GM12878 (cell line): ENCODE measurements around the gene RAB25. TPM values are rescaled to one million over a fixed set of nuclear protein-coding genes. Genes with fewer than 3 reads are reported as not detected.

Source experiments
- GABPA ChIP-seq: IDR thresholded peaks from 2 replicates; pipeline ENCODE4 v1.6.1; 2014; ENCODE audit warnings: antibody characterized with exemption, low read depth, mild to moderate bottlenecking, inconsistent platforms
- IKZF1 ChIP-seq: fragments of 450-650 bp; conservative IDR thresholded peaks from 2 replicates; pipeline ENCODE4 v1.6.1; 2017; ENCODE audit warnings: antibody characterized with exemption, mild to moderate bottlenecking
- PML ChIP-seq: IDR thresholded peaks from 2 replicates; pipeline ENCODE4 v1.6.1; 2012; ENCODE audit warnings: low read length, inconsistent platforms
- POLR2A ChIP-seq: IDR thresholded peaks from 2 replicates; pipeline ENCODE4 v1.6.1; 2011; ENCODE audit warnings: low read depth, mild to moderate bottlenecking, low read length
- POLR2AphosphoS5 ChIP-seq: IDR thresholded peaks from 2 replicates; pipeline ENCODE4 v1.6.1; 2011; ENCODE audit warnings: mild to moderate bottlenecking, low read length, inconsistent platforms
- SIX5 ChIP-seq: IDR thresholded peaks from 2 replicates; pipeline ENCODE4 v1.6.1; 2011; ENCODE audit warnings: mild to moderate bottlenecking, low read depth, low read length, moderate library complexity; ENCODE audit not compliant: severe bottlenecking
- SREBF2 ChIP-seq: IDR thresholded peaks from 2 replicates; pipeline ENCODE4 v1.6.1; 2012; ENCODE audit warnings: mild to moderate bottlenecking, low read length
- TAF1 ChIP-seq: IDR thresholded peaks from 2 replicates; pipeline ENCODE4 v1.6.1; 2011; ENCODE audit warnings: mild to moderate bottlenecking, low read depth, low read length, borderline replicate concordance
- ZNF217 ChIP-seq: fragments of 450-650 bp; IDR thresholded peaks from 2 replicates; pipeline ENCODE4 v1.6.1; 2017; ENCODE audit warnings: antibody characterized with exemption, mild to moderate bottlenecking
- polyA plus RNA-seq, 11 experiments: library from polyadenylated mRNA; depleted of rRNA in 4 of 11; unstranded in 6 of 11; stranded (reverse) in 5 of 11; fragments of >200 nt; fragmentation: Nextera tagmentation in 4 of 11; fragmentation: Illumina TruSeq in 1 of 11; extraction: Ambion mirVana in 4 of 11; extraction: Trizol in 1 of 11; gene quantifications; 1 replicate in 1 of 11; 2 replicates in 10 of 11; pipeline versions ENCODE4 v1.2.1 to v1.2.3, GENCODE V29; 2011 to 2016; ENCODE audit warnings: inconsistent platforms in 2 of 11, missing spikeins in 2 of 11, low read depth in 1 of 11
- total RNA-seq, 4 experiments: library from RNA; depleted of rRNA in 3 of 4; stranded (reverse); fragments of >200 nt in 3 of 4; fragmentation: Illumina TruSeq in 1 of 4; extraction: Trizol in 1 of 4; gene quantifications; 2 replicates each; pipeline versions ENCODE4 v1.2.1 to v1.2.3, GENCODE V29; 2013 to 2021
- TF ChIP-seq, protein P1 (sequence below): IDR thresholded peaks from 2 replicates; pipeline ENCODE4 v1.6.1; 2012; ENCODE audit warnings: improper control_type of control experiment, low read depth, low read length; ENCODE audit not compliant: insufficient replicate concordance
- TF ChIP-seq, protein P2 (sequence below), 3 experiments: IDR thresholded peaks in 2 of 3; conservative IDR thresholded peaks in 1 of 3; 2 replicates each; pipeline ENCODE4 v1.5.1; 2011; ENCODE audit warnings: low read depth in 3 of 3, low read length in 3 of 3, mild to moderate bottlenecking in 3 of 3, control low read depth in 2 of 3, moderate library complexity in 2 of 3, inconsistent platforms in 1 of 3, mixed read lengths in 1 of 3; ENCODE audit not compliant: control insufficient read depth in 2 of 3, insufficient read depth in 1 of 3; ENCODE audit errors: extremely low read depth in 1 of 3
- TF ChIP-seq, protein P3 (sequence below): fragments of 450-650 bp; IDR thresholded peaks from 2 replicates; pipeline ENCODE4 v1.6.1; 2018; ENCODE audit warnings: borderline replicate concordance, mild to moderate bottlenecking; ENCODE audit not compliant: partially characterized antibody
- TF ChIP-seq, protein P4 (sequence below): fragments of 450-650 bp; IDR thresholded peaks from 2 replicates; pipeline ENCODE4 v1.6.1; 2014; ENCODE audit warnings: mild to moderate bottlenecking
- TF ChIP-seq, protein P5 (sequence below): IDR thresholded peaks from 2 replicates; pipeline ENCODE4 v1.6.1; 2012; ENCODE audit warnings: low read depth, low read length, improper control_type of control experiment
- TF ChIP-seq, protein P6 (sequence below): fragments of 450-650 bp; IDR thresholded peaks from 2 replicates; pipeline ENCODE4 v1.6.1; 2016; ENCODE audit warnings: mild to moderate bottlenecking

The RAB25 gene
- total and polyA plus RNA-seq, 10 of the 15 experiments (the other 5 are each of a cell fraction or from before 2014, with no cell fraction given), result 0.16 to 0.36 (median 0.22) TPM; not detected in 7

DNA sequence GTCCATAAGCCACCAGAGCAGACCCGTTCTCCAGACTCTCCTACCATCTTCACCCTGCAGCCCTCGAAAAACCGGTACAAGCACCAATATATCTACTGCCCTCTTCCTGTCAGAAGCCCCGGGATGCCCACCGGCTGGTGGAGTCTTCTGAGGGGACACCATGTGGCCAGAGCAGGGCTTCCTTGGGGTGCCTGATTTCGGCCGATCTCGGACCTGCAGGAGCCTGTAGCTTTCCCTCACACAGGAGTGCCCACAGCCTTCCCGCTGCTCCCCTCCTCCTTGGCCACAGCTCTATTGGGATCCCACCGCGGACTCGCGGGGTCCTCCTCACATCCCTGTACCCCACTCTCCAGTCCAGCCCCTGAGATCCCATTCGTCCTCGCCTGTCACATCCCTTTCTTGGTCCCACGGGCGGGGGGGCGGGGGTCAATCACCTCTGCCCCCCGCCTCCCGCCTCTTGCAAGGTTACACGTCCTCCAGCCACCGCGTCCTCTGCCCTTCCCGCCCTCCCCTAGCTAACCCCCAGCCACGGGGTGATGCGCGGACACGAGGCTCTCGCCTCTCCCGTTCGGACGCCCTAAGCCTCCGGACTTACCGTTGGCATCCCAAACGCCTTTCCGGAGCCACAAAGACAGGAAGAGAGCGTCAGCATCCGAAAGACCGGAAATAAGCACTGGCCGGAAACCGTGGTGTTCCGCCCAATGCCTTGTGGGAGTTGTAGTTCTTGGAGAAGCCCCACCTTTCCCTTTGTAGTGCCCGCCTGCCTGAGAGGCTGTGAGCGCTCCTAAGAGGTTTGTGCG lies 40.5 kb upstream of the RAB25 start, which contains the start of gene SSR2 (continued):
- TF ChIP-seq, protein P1, sequence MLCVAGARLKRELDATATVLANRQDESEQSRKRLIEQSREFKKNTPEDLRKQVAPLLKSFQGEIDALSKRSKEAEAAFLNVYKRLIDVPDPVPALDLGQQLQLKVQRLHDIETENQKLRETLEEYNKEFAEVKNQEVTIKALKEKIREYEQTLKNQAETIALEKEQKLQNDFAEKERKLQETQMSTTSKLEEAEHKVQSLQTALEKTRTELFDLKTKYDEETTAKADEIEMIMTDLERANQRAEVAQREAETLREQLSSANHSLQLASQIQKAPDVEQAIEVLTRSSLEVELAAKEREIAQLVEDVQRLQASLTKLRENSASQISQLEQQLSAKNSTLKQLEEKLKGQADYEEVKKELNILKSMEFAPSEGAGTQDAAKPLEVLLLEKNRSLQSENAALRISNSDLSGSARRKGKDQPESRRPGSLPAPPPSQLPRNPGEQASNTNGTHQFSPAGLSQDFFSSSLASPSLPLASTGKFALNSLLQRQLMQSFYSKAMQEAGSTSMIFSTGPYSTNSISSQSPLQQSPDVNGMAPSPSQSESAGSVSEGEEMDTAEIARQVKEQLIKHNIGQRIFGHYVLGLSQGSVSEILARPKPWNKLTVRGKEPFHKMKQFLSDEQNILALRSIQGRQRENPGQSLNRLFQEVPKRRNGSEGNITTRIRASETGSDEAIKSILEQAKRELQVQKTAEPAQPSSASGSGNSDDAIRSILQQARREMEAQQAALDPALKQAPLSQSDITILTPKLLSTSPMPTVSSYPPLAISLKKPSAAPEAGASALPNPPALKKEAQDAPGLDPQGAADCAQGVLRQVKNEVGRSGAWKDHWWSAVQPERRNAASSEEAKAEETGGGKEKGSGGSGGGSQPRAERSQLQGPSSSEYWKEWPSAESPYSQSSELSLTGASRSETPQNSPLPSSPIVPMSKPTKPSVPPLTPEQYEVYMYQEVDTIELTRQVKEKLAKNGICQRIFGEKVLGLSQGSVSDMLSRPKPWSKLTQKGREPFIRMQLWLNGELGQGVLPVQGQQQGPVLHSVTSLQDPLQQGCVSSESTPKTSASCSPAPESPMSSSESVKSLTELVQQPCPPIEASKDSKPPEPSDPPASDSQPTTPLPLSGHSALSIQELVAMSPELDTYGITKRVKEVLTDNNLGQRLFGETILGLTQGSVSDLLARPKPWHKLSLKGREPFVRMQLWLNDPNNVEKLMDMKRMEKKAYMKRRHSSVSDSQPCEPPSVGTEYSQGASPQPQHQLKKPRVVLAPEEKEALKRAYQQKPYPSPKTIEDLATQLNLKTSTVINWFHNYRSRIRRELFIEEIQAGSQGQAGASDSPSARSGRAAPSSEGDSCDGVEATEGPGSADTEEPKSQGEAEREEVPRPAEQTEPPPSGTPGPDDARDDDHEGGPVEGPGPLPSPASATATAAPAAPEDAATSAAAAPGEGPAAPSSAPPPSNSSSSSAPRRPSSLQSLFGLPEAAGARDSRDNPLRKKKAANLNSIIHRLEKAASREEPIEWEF, result no peak
- TF ChIP-seq TAF1 (peak; percentile 68; the same call in 1 of the 2 replicates), GABPA (peak; percentile 96), PML (0 out of 2 replicates have a peak, but pooled peaks have one; percentile 57), POLR2A (peak; percentile 91), ZNF217 (no peak), IKZF1 (peak; percentile 74), POLR2AphosphoS5 (peak; percentile 91), SREBF2 (no peak), SIX5 (peak; percentile 93)
- TF ChIP-seq, protein P2, sequence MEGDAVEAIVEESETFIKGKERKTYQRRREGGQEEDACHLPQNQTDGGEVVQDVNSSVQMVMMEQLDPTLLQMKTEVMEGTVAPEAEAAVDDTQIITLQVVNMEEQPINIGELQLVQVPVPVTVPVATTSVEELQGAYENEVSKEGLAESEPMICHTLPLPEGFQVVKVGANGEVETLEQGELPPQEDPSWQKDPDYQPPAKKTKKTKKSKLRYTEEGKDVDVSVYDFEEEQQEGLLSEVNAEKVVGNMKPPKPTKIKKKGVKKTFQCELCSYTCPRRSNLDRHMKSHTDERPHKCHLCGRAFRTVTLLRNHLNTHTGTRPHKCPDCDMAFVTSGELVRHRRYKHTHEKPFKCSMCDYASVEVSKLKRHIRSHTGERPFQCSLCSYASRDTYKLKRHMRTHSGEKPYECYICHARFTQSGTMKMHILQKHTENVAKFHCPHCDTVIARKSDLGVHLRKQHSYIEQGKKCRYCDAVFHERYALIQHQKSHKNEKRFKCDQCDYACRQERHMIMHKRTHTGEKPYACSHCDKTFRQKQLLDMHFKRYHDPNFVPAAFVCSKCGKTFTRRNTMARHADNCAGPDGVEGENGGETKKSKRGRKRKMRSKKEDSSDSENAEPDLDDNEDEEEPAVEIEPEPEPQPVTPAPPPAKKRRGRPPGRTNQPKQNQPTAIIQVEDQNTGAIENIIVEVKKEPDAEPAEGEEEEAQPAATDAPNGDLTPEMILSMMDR (IDR thresholded peaks at IDR 0.05 in 2 of 3, conservative IDR thresholded peaks at IDR 0.05 in 1 of 3; ENCODE audit: control insufficient read depth in 2 of 3, extremely low read depth in 1 of 3, insufficient read depth in 1 of 3, low read depth in 3 of 3, low read length in 3 of 3), result 0 out of 6 replicates have a peak, but pooled peaks of 1 of the 3 experiments have one; percentile 9
- TF ChIP-seq, protein P3, sequence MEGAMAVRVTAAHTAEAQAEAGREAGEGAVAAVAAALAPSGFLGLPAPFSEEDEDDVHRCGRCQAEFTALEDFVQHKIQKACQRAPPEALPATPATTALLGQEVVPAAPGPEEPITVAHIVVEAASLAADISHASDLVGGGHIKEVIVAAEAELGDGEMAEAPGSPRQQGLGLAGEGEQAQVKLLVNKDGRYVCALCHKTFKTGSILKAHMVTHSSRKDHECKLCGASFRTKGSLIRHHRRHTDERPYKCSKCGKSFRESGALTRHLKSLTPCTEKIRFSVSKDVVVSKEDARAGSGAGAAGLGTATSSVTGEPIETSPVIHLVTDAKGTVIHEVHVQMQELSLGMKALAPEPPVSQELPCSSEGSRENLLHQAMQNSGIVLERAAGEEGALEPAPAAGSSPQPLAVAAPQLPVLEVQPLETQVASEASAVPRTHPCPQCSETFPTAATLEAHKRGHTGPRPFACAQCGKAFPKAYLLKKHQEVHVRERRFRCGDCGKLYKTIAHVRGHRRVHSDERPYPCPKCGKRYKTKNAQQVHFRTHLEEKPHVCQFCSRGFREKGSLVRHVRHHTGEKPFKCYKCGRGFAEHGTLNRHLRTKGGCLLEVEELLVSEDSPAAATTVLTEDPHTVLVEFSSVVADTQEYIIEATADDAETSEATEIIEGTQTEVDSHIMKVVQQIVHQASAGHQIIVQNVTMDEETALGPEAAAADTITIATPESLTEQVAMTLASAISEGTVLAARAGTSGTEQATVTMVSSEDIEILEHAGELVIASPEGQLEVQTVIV, result peak; percentile 51
- TF ChIP-seq, protein P4, sequence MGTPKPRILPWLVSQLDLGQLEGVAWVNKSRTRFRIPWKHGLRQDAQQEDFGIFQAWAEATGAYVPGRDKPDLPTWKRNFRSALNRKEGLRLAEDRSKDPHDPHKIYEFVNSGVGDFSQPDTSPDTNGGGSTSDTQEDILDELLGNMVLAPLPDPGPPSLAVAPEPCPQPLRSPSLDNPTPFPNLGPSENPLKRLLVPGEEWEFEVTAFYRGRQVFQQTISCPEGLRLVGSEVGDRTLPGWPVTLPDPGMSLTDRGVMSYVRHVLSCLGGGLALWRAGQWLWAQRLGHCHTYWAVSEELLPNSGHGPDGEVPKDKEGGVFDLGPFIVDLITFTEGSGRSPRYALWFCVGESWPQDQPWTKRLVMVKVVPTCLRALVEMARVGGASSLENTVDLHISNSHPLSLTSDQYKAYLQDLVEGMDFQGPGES, result 0 out of 2 replicates have a peak, but pooled peaks have one; percentile 21
- TF ChIP-seq, protein P5, sequence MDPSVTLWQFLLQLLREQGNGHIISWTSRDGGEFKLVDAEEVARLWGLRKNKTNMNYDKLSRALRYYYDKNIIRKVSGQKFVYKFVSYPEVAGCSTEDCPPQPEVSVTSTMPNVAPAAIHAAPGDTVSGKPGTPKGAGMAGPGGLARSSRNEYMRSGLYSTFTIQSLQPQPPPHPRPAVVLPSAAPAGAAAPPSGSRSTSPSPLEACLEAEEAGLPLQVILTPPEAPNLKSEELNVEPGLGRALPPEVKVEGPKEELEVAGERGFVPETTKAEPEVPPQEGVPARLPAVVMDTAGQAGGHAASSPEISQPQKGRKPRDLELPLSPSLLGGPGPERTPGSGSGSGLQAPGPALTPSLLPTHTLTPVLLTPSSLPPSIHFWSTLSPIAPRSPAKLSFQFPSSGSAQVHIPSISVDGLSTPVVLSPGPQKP, result peak; percentile 72
- TF ChIP-seq, protein P6, sequence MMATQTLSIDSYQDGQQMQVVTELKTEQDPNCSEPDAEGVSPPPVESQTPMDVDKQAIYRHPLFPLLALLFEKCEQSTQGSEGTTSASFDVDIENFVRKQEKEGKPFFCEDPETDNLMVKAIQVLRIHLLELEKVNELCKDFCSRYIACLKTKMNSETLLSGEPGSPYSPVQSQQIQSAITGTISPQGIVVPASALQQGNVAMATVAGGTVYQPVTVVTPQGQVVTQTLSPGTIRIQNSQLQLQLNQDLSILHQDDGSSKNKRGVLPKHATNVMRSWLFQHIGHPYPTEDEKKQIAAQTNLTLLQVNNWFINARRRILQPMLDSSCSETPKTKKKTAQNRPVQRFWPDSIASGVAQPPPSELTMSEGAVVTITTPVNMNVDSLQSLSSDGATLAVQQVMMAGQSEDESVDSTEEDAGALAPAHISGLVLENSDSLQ, result peak; percentile 10; the same call in 1 of the 2 replicates
